RPMI8226 (cell line): ENCODE results near the gene CELA1.
"Not testable (repeated sequence)": the region's sequence is repeated elsewhere in the genome, so short reads cannot be mapped to it uniquely, and the experiment has no call there.

Source experiments
- DNase-seq: peaks from one replicate; pipeline ENCODE4 v3.0.0-alpha.2; 2015

The CELA1 gene

DNA sequence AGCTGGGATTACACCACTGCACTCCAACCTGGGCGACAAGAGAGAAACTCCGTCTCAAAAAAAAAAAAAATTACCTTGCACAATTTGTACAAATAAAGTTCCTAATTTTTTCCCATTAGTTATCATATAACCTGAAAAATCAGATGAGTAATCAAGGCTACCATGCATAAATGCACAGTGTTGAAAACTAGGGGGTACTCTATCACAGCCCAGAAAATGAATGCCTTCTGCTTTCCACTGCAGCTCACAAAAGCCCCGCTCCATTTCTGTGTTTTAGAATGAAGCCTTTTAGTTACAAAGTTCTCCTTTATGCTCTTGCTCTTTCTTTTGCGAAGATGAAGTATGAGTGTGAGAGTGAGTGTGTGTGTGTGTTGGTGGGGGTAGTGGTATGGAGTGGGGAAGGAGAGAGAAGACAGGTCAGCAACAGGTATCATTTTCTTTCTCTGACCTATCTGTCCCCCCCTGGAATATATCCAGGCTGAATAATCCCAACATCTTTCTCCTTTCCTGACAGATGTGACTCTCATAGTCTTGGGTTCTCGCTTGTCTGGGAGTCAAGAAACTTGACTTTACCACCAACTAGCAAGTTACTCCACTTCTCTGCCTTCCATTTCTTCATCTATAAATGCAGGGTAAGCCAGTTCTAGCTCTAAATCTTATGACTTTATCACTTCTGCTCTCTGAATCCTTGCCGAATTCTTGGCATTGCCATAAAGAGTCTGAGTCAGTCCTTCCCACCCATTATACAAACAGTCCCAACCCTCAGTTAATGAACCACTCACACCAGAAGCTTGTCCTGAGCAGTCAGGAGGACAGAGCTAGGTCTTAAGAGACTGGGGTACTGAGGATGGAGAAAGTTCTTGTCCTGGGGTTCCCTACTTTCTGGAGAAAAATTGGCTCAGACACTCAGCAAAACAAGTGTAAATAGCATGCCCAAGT lies 38.6 kb downstream of the CELA1 start:
- DNase-seq = no peak

- no peak for DNase-seq
These were observed 40.0 kb downstream of the CELA1 start for GRCh38 chr12:51306507-51306906.

DNA sequence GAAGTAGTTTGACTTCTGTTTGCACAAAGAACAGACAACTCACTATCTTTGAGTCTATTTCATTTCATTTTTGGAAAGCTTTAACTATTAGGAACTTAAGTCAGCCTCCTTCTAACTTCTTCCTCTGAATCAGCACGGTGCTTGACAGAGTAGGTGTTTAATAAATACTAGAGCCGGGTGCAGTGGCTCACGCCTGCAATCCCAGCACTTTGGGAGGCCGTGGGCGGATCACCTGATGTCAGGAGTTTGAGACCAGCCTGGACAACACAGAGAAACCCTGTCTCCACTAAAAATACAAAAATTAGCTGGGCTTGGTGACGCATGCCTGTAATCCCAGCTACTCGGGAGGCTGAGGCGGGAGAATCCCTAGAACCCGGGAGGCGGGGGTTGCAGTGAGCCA lies 45.7 kb downstream of the CELA1 start:
- DNase-seq = not testable (repeated sequence)

GRCh38 chr12:51295651-51296050 lies 50.8 kb downstream of the CELA1 start:
- no peak for DNase-seq

DNA sequence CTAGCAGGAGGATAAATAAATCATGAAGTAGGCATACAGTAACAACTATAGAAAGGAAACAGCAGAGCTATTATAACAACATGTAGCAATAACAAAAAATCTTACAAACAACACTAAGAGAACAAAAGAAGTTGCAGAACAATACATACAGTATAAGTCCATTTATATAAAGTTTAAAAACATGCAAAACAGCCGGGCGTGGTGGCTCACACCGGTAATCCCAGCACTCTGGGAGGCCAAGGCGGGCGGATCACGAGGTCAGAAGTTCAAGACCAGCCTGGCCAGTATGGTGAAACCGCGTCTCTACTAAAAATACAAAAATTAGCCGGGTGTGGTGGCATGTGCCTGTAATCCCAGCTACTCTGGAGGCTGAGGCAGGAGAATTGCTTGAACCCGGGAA lies 52.4 kb downstream of the CELA1 start:
- DNase-seq = not testable (repeated sequence)

- no peak for DNase-seq
These were observed 52.8 kb downstream of the CELA1 start for GRCh38 chr12:51293696-51294095.

DNA sequence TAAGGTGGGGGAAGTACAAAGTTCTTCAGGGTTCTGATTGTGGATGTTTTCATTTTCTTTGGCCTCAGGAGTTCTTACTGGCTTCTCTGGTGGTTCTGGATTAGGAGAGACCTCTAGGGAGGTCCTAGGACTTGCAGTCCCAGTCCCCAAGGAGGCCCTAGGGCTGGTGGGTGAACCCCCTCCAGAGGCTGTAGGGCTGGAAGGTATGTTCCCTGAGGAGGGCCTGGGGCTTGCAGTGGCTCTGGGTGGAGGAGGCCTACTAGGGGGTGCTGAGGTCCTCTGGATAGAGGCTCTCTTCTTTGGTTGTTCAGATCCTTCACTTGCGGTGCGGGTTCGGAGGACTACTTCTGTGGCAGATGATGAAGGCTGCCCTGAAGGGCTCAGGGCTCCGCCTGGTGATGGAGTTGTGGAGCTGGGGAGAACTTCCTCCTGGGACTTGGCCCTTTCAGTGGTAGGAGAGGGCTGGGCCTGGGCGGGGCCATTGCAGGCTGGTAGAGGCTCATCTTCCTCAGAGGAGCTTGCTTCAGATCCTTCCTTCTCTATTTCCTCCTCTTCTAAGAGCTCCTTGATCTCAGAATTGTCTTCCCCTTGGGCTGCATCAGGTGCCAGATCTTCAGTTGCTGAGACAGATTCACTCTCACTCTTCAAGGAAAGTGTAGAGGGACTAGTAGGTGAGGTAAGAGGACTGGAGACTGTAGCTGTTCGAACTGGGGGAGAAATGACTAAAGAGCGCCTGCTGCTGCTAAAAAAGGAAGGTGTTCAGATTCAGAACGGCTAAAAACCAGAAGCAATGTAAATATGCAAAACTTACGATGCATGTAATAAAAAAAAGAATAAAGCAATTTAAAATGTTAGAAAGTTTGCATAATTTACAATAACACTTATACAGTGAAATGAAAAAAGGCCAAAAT lies 54.6 kb downstream of the CELA1 start:
- DNase-seq = not testable (repeated sequence)

GRCh38 chr12:51285843-51286242 lies 60.6 kb downstream of the CELA1 start:
- no peak for DNase-seq

DNA sequence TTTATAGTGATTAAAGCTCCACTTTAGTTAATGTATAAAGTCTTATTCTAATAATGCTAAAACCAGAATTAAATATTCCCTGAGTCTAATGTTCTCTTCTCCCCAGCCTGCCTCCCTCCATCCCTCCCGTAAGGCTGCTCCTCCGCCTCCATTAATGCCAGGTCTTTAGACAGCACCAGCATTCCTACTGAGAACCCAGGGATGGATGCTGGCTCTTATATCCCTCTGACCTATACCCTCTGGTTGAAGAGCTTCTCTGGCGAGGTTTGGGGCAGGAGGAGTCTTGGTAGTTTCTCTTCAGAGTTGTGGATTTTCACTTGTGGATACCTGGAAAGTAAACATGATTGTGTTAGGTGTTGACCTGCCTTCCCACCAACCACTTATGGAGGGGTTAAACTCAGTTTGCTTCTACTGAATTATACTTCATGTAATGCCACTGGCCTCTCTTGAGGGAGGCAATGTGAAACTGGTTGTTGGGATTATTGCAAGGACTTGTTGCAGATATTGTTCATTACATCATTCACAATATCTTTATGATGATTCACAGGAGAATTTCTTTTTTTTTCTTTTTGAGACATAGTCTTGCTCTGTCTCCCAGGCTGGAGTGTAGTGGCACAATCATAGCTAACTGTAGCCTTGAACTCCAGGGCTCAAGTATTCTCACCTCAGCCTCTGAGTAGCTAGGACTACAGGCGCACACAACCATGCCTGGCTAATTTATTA lies 65.1 kb downstream of the CELA1 start:
- no peak for DNase-seq
